Hematopoietic multipotent progenitor cell treated with erythropoietin and hydrocortisone succinate and interleukin-3 and kit ligand, for 15 days (in vitro differentiated cells): ENCODE data around the gene HOXD9.
A peak's percentile ranks its signal among the peaks of the same experiment; 100 is the strongest.

ENCODE experiments used
- DNase-seq: peaks from one replicate; pipeline ENCODE4 v3.0.0-alpha.2; 2015; ENCODE audit warnings: low spot score

The HOXD9 gene

GRCh38 chr2:176122683-176123410 is at the start of gene HOXD9:
Gene HOXD9 (plus strand): TSS chr2:176122719. CDS start chr2:176122769, 50 bp downstream.
- no peak for DNase-seq

GRCh38 chr2:176072951-176073904 is 49.3 kb upstream of the HOXD9 start:
- DNase-seq = no peak

GRCh38 chr2:176074919-176075425 is 47.5 kb upstream of the HOXD9 start:
- DNase-seq = no peak

- DNase-seq = no peak
Observed at GRCh38 chr2:176075481-176075880, 47.0 kb upstream of the HOXD9 start.

GRCh38 chr2:176076063-176076462 is 46.5 kb upstream of the HOXD9 start:
- DNase-seq = no peak

GRCh38 chr2:176076796-176077195 is 45.7 kb upstream of the HOXD9 start:
- no peak for DNase-seq

- DNase-seq = no peak
Observed at GRCh38 chr2:176078541-176079284, 43.8 kb upstream of the HOXD9 start.

GRCh38 chr2:176079285-176079830 is 43.2 kb upstream of the HOXD9 start:
- DNase-seq = no peak

GRCh38 chr2:176079831-176080539 is 42.5 kb upstream of the HOXD9 start:
- peak; percentile 57 for DNase-seq

GRCh38 chr2:176080540-176081375 is 41.8 kb upstream of the HOXD9 start:
- DNase-seq = no peak

GRCh38 chr2:176081376-176081836 is 41.1 kb upstream of the HOXD9 start:
- no peak for DNase-seq

- DNase-seq = no peak
Observed at GRCh38 chr2:176081837-176082524, 40.5 kb upstream of the HOXD9 start.

GRCh38 chr2:176082525-176082823 is 40.0 kb upstream of the HOXD9 start:
- DNase-seq = no peak

- DNase-seq = no peak
Observed at GRCh38 chr2:176082824-176083751, 39.4 kb upstream of the HOXD9 start.

GRCh38 chr2:176083796-176084261 is 38.7 kb upstream of the HOXD9 start, which contains the start of gene EVX2:
Gene EVX2 (minus strand): TSS chr2:176083962. CDS start chr2:176083776, 186 bp downstream.
- DNase-seq = no peak

- DNase-seq = no peak
Observed at GRCh38 chr2:176084611-176085119, 37.9 kb upstream of the HOXD9 start.

- no peak for DNase-seq
Observed at GRCh38 chr2:176085120-176085788, 37.3 kb upstream of the HOXD9 start.
